ENCODE measurements around the gene PPP1R12B. TPM values are rescaled to one million over a fixed set of nuclear protein-coding genes. Genes with fewer than 3 reads are reported as not detected.

The PPP1R12B gene
- total RNA-seq, 2 donors from 2014 or later = 18.2 to 33.0 TPM

DNA sequence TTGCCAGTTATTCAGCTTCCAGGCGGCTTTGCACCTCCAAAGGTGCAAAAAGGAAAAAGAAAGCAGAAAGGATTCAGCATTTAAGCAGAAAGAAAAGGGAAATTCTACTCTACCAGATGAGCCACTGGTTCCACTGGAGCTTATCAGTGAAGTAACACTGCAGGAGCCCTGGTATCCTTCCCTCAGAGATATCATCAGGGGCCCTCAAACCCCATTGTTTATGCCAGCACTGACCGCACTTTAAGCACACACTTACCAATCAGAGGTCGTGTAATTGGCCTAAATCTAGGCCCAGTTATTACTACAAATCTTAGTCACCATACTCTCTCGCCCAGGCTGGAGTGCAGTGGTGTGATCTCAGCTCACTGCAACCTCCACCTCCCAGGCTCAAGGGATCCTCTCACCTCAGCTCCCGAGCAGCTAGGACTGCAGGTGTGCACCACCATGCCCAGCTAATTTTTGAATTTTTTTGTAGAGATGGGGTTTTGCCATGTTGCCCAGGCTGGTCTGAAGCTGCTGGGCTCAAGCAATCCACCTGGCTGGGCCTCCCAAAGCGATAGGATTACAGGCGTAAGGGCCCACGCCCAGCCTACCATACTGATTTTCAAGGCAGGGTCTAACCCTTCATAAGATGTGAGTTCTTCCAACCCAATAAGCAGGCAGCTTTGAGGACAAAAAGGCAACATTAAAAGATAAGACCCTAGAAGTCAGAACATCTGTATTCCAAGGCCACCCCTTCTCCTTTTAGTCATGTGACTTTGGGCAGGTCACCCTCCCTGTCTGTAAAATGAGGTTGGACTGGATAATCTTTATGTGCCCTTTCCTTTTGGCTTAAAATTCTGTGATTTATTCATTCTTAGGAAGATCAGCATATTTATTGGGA, 236.4 kb downstream of the PPP1R12B start:
- TF ChIP-seq POLR2A (IDR thresholded peaks at IDR 0.05) = no peak
- TF ChIP-seq, protein P1, sequence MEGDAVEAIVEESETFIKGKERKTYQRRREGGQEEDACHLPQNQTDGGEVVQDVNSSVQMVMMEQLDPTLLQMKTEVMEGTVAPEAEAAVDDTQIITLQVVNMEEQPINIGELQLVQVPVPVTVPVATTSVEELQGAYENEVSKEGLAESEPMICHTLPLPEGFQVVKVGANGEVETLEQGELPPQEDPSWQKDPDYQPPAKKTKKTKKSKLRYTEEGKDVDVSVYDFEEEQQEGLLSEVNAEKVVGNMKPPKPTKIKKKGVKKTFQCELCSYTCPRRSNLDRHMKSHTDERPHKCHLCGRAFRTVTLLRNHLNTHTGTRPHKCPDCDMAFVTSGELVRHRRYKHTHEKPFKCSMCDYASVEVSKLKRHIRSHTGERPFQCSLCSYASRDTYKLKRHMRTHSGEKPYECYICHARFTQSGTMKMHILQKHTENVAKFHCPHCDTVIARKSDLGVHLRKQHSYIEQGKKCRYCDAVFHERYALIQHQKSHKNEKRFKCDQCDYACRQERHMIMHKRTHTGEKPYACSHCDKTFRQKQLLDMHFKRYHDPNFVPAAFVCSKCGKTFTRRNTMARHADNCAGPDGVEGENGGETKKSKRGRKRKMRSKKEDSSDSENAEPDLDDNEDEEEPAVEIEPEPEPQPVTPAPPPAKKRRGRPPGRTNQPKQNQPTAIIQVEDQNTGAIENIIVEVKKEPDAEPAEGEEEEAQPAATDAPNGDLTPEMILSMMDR (IDR thresholded peaks at IDR 0.05) = no peak
- H3K36me3 ChIP-seq (replicated peaks in 1 of 2; ENCODE audit: insufficient read depth in 1 of 2, low read depth in 2 of 2) = no peaks in the 10 kb centered on the region
- H3K27me3 ChIP-seq = no peaks in the 10 kb centered on the region
- ATAC-seq (no peak), DNase-seq (no peak)
- WGBS, 2 donors = 90 to 92% methylated on average over 8 of the region's 8 CpGs
- no peaks in the 10 kb centered on the region for H3K9me3 ChIP-seq
- peaks cover 11% of the 10 kb centered on the region for H3K4me1 ChIP-seq
- intact Hi-C loops (cut with DNase I) = no loop called here
- peak overlapping the region in 1 of 4 donors; percentile 47 for H3K27ac ChIP-seq
- H3K4me3 ChIP-seq = no peak overlapping the region

DNA sequence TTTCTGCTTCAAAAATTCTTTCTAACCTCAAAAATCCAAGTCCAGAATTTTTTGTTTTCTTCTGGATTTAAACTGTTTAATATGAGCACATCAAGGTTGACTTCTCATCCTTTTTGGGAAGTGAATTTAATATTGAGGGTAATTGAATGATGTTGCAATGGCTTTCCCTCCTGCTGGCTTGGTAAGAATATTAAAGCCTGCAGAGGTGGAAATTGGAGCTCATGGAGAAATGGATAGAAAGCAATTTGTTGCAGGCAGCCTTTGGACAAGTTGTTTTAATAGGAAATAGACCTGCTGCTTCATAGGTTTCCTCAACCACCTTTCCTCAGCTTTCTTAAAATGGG, 237.1 kb downstream of the PPP1R12B start:
- no peak for DNase-seq
- no peak for ATAC-seq
- no peaks in the 10 kb centered on the region for H3K27me3 ChIP-seq
- H3K9me3 ChIP-seq = no peaks in the 10 kb centered on the region
- peaks cover 11% of the 10 kb centered on the region for H3K4me1 ChIP-seq
- intact Hi-C loops (cut with DNase I) = no loop called here
- TF ChIP-seq POLR2A (IDR thresholded peaks at IDR 0.05) = no peak
- no peak overlapping the region for H3K4me3 ChIP-seq
- peak overlapping the region in 2 of 4 donors; percentile 24 to 47 for H3K27ac ChIP-seq
- no peaks in the 10 kb centered on the region for H3K36me3 ChIP-seq (replicated peaks in 1 of 2; ENCODE audit: insufficient read depth in 1 of 2, low read depth in 2 of 2)

DNA sequence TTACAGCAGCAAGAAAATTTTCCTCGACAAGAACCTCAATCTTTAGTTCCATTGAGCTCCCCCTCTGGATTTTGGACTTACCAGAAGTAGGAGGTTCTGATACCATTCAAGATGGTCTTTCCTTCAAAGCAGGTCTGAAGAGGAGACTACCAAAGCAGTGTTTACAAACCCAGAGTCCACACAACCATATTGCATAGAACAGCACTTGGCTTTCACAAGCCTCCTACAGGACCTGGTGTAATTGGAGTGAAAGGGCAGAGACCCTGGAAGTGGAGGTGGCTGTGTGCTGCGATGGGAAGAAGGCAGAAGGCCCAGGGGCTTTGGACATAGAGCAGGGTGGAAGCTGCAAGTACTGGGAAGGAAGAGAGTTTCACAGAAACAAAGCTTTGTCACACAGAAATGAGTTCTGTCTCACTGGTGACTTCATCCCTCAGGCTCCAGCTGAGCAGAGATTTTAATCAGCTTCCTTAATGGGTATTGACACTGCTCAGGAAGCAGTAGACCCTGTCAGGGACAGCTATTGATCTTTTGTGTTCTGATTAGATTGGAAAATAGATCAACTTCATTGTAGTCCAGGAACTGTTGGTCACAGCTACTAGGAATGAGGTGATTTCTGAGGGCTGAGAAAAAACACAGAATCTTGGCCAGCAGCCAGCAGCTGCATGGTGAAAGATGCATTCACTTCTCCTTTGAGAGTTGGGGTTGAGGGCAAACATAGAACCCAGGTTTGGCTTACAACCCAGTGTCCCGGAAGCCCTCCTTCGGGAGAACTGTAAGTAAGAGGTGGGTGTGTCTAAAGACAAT, 237.7 kb downstream of the PPP1R12B start:
- Histone ChIP-seq H3K4me1 (peaks cover 11% of the 10 kb centered on the region), H3K36me3 (replicated peaks in 1 of 2; ENCODE audit: insufficient read depth in 1 of 2, low read depth in 2 of 2) (no peaks in the 10 kb centered on the region), H3K4me3 (no peak overlapping the region), H3K9me3 (no peaks in the 10 kb centered on the region), H3K27ac (peak overlapping the region; percentile 0 to 47 (median 22)), H3K27me3 (no peaks in the 10 kb centered on the region)
- intact Hi-C loops (cut with DNase I) = no loop called here
- 65 to 74% methylated on average over 4 of the region's 4 CpGs for WGBS, 2 donors
- DNase-seq = peak; percentile 22 to 51 (median 32)
- no peak for TF ChIP-seq POLR2A (IDR thresholded peaks at IDR 0.05)
- TF ChIP-seq, protein P1 (IDR thresholded peaks at IDR 0.05) = no peak
- no peak for ATAC-seq

DNA sequence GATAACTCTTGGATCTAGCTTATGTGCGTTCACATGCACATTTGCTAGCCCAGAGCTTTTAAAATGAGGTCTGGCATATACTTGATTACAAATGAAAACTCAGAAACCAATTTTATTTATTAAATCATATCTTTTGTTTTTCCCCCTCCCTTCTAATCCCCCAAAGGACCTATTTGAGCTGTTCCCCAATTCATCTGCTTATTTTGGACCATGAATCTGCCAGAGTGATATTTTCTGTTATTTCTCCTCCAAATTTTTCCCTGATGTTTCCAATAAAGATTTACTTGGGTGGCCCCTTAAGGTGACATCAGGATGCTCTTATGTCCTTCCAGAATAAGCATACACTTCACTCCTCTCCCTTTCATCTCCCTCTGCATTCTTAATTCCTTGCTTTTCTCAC, 238.4 kb downstream of the PPP1R12B start:
- WGBS, 2 donors = 100% methylated on average over 1 of the region's 1 CpG
- TF ChIP-seq, protein P1 (IDR thresholded peaks at IDR 0.05) = no peak
- no peak for TF ChIP-seq POLR2A (IDR thresholded peaks at IDR 0.05)
- no peak for ATAC-seq
- DNase-seq = no peak
- intact Hi-C loops (cut with DNase I) = no loop called here
- H3K9me3 ChIP-seq = no peaks in the 10 kb centered on the region
- peaks cover 11% of the 10 kb centered on the region for H3K4me1 ChIP-seq
- H3K4me3 ChIP-seq = no peak overlapping the region
- no peaks in the 10 kb centered on the region for H3K36me3 ChIP-seq (replicated peaks in 1 of 2; ENCODE audit: insufficient read depth in 1 of 2, low read depth in 2 of 2)
- H3K27ac ChIP-seq = peak overlapping the region in 2 of 4 donors; percentile 24 to 47
- H3K27me3 ChIP-seq = no peaks in the 10 kb centered on the region

DNA sequence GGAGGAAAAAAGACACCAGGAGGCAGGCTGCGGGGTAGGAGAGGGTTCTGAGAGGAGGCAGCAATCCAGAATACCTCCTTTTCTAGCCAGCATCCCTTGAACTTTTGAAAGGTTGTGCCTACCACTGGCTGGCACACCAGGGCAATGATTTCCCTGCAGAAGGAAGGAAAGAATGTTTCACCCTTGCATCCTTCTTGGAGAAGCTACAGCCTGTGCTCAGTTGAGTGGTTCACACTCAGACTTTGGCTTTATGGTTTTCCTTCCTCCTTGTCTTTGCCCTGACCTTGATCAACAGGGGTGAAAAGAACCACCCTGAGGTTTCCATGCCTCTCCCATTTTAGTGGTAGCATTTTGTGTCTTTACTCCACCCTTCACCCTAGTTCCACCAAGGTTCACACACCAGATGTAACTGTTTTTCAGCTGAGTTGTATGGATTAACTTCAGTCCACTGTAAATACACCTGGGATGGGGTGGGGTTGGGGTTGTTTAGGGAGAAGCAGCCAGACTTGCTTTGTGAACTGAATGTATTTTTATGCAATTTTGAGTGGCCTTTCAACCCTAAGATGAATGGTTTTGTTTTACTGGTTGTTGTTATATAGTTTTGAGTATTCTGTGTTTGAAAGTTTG, 239.5 kb downstream of the PPP1R12B start:
- intact Hi-C loops (cut with DNase I) = no loop called here
- ATAC-seq = no peak
- H3K27me3 ChIP-seq = no peaks in the 10 kb centered on the region
- DNase-seq = no peak
- no peaks in the 10 kb centered on the region for H3K36me3 ChIP-seq (replicated peaks in 1 of 2; ENCODE audit: insufficient read depth in 1 of 2, low read depth in 2 of 2)
- WGBS, 2 donors = 37 to 43% methylated on average over 1 of the region's 1 CpG
- H3K9me3 ChIP-seq = no peaks in the 10 kb centered on the region
- no peak for TF ChIP-seq POLR2A (IDR thresholded peaks at IDR 0.05)
- TF ChIP-seq, protein P1 (IDR thresholded peaks at IDR 0.05) = no peak
- H3K4me1 ChIP-seq = peaks cover 11% of the 10 kb centered on the region
- H3K4me3 ChIP-seq = no peak overlapping the region
- H3K27ac ChIP-seq = peak overlapping the region in 2 of 4 donors; percentile 2 to 72

Measured in body of pancreas (tissue), 4 donors.